ENCODE data around the gene NOM1. TPM values are rescaled to one million over a fixed set of nuclear protein-coding genes. Genes with fewer than 3 reads are reported as not detected.

NOM1 gene
- polyA plus RNA-seq, 2 of the 4 experiments (the other 2 are of a cell fraction): 15.5 to 17.7 TPM

GRCh38 chr7:156944876-156945275, 4.6 kb upstream of the NOM1 start:
- Histone ChIP-seq H3K4me3 (no peak overlapping the region), H3K4me2 (no peak overlapping the region), H3K4me1 (no peaks in the 10 kb centered on the region), H3K27ac (no peak overlapping the region), H3K9me3 (peaks cover 9% of the 10 kb centered on the region; the same call in 1 of the 3 replicates)
- WGBS (ENCODE audit: missing lambda C conversion rate): 55% methylated on average over 8 of the region's 9 CpGs
- ATAC-seq (no peak), FAIRE-seq (no peak), DNase-seq (ENCODE audit: low read depth in 1 of 2, low spot score in 1 of 2) (no peak)
- ChIA-PET CTCF (interaction anchor here (1.1 to 1.5 kb wide), 2 partner anchors 10 to 17 kb away, joined by 4 to 6 read pairs; no protein-coding TSS in a partner anchor), POLR2A (no interaction called here)
- TF ChIP-seq, protein P1, sequence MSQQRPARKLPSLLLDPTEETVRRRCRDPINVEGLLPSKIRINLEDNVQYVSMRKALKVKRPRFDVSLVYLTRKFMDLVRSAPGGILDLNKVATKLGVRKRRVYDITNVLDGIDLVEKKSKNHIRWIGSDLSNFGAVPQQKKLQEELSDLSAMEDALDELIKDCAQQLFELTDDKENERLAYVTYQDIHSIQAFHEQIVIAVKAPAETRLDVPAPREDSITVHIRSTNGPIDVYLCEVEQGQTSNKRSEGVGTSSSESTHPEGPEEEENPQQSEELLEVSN (IDR thresholded peaks at IDR 0.05; ENCODE audit: borderline replicate concordance, low read depth): no peak
- TF ChIP-seq RFX5 (IDR thresholded peaks at IDR 0.05) (no peak), USF2 (IDR thresholded peaks at IDR 0.05) (no peak), BHLHE40 (IDR thresholded peaks at IDR 0.05; ENCODE audit: low read depth, low read length) (no peak)

DNA sequence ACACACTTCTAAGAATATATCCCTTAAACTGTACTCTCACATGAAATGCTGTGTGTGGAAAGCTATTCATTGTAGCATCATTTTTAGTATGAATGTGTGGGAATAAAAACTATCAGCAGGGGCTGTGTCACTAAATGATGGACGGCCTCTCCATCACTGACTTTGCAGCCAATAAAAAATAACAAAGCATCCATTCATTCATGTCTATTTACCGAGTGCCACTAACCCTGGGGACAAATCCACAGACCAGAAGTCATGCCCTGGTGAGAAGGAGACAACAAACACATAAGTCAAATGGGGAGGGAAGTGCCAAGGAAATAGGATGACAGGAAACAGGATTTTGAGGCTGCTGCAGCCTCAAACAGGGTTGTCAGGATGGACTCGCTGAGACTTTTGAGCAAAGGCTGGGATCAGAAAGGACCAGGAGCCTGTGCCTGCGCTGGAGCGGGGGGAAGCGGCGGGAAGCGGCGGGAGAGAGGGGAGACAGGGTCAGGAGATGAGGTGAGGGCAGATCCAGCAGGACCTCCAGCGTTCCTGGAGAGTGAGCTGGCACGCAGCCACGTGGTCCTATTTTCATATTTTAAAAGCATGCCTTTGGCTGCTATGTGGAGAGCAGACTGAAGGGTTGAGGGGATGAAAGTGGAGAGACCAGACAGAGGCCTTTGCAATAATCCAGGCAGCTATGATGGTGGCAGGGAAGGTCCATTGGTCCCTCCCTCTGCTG, 2.2 kb upstream of the NOM1 start:
- ATAC-seq (no peak), DNase-seq (ENCODE audit: low read depth in 1 of 2, low spot score in 1 of 2) (no peak), FAIRE-seq (no peak)
- Histone ChIP-seq H3K4me2 (no peak overlapping the region), H3K27ac (no peak overlapping the region), H3K9me3 (peaks cover 9% of the 10 kb centered on the region; the same call in 1 of the 3 replicates), H3K4me3 (no peak overlapping the region), H3K4me1 (peaks cover 14% of the 10 kb centered on the region; the same call in 2 of the 3 replicates)
- POLR2A ChIA-PET: no interaction called here
- WGBS (ENCODE audit: missing lambda C conversion rate): 82% methylated on average over 11 of the region's 12 CpGs
- CTCF ChIA-PET: interaction anchor here (1.0 to 5.7 kb wide), 4 partner anchors 16 to 54 kb away, joined by 3 to 42 read pairs (median 6); partner anchors contain the start of gene LMBR1
- no peak for TF ChIP-seq BHLHE40 (IDR thresholded peaks at IDR 0.05; ENCODE audit: low read depth, low read length)
- no peak for TF ChIP-seq ZC3H11A (IDR thresholded peaks at IDR 0.05)
- TF ChIP-seq CHD4 (IDR thresholded peaks at IDR 0.05; ENCODE audit: borderline replicate concordance): no peak
- no peak for TF ChIP-seq ESRRA (IDR thresholded peaks at IDR 0.05; ENCODE audit: borderline replicate concordance, low read length)
- TF ChIP-seq, protein P1 (IDR thresholded peaks at IDR 0.05; ENCODE audit: borderline replicate concordance, low read depth): no peak
- no peak for TF ChIP-seq ZFP36 (IDR thresholded peaks at IDR 0.05; ENCODE audit: borderline replicate concordance, partially characterized antibody)
- TF ChIP-seq PBX3 (IDR thresholded peaks at IDR 0.05): no peak
- no peak for TF ChIP-seq CEBPB (IDR thresholded peaks at IDR 0.05)
- TF ChIP-seq SREBF2 (IDR thresholded peaks at IDR 0.05): no peak
- TF ChIP-seq, protein P2, sequence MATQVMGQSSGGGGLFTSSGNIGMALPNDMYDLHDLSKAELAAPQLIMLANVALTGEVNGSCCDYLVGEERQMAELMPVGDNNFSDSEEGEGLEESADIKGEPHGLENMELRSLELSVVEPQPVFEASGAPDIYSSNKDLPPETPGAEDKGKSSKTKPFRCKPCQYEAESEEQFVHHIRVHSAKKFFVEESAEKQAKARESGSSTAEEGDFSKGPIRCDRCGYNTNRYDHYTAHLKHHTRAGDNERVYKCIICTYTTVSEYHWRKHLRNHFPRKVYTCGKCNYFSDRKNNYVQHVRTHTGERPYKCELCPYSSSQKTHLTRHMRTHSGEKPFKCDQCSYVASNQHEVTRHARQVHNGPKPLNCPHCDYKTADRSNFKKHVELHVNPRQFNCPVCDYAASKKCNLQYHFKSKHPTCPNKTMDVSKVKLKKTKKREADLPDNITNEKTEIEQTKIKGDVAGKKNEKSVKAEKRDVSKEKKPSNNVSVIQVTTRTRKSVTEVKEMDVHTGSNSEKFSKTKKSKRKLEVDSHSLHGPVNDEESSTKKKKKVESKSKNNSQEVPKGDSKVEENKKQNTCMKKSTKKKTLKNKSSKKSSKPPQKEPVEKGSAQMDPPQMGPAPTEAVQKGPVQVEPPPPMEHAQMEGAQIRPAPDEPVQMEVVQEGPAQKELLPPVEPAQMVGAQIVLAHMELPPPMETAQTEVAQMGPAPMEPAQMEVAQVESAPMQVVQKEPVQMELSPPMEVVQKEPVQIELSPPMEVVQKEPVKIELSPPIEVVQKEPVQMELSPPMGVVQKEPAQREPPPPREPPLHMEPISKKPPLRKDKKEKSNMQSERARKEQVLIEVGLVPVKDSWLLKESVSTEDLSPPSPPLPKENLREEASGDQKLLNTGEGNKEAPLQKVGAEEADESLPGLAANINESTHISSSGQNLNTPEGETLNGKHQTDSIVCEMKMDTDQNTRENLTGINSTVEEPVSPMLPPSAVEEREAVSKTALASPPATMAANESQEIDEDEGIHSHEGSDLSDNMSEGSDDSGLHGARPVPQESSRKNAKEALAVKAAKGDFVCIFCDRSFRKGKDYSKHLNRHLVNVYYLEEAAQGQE (IDR thresholded peaks at IDR 0.05): no peak
- TF ChIP-seq ZSCAN20 (CRISPR knock-in tag; IDR thresholded peaks at IDR 0.05): no peak
- TF ChIP-seq CHD2 (IDR thresholded peaks at IDR 0.05; ENCODE audit: low read length, partially characterized antibody): no peak
- TF ChIP-seq, protein P3, sequence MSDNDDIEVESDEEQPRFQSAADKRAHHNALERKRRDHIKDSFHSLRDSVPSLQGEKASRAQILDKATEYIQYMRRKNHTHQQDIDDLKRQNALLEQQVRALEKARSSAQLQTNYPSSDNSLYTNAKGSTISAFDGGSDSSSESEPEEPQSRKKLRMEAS (IDR thresholded peaks at IDR 0.05): no peak
- TF ChIP-seq, protein P4, sequence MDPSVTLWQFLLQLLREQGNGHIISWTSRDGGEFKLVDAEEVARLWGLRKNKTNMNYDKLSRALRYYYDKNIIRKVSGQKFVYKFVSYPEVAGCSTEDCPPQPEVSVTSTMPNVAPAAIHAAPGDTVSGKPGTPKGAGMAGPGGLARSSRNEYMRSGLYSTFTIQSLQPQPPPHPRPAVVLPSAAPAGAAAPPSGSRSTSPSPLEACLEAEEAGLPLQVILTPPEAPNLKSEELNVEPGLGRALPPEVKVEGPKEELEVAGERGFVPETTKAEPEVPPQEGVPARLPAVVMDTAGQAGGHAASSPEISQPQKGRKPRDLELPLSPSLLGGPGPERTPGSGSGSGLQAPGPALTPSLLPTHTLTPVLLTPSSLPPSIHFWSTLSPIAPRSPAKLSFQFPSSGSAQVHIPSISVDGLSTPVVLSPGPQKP (IDR thresholded peaks at IDR 0.05; ENCODE audit: low read depth, low read length): no peak
- TF ChIP-seq POLR2A (IDR thresholded peaks at IDR 0.05; ENCODE audit: low read length): no peak
- TF ChIP-seq BCL3 (IDR thresholded peaks at IDR 0.05): no peak
- no peak for TF ChIP-seq RCOR1 (IDR thresholded peaks at IDR 0.05; ENCODE audit: low read depth, low read length)
- TF ChIP-seq HEYL (CRISPR knock-in tag; IDR thresholded peaks at IDR 0.05): no peak
- no peak for TF ChIP-seq FOXS1 (CRISPR knock-in tag; IDR thresholded peaks at IDR 0.05)
- no peak for TF ChIP-seq HOXA7 (CRISPR knock-in tag; IDR thresholded peaks at IDR 0.05)

Data from A549 (cell line).